Right forelimb (tissue), 1 donor: ENCODE data around the gene FBXL7.

Source experiments
- DNase-seq: peaks from one replicate; pipeline ENCODE4 v3.0.0-alpha.2; 2018

The FBXL7 gene

DNA sequence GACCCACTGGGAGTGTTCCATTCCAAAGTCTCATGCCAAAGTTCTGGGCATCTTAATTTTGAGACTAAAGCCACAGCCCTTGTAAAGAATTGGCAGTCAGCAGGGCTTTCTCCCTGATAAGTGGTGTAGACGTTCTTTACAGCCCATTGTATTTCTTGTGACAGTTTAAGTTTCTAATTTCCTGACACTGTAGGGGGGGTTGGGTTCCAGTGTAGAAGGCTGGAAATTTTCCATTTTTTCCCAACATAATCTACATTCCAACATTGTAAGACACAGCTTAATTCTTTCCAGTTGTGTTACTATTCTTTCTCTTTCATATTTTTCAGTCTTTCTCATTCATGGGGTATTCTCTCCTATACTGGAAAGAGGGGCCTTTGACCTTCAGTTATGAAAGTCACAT, 121.1 kb downstream of the FBXL7 start:
- no peak for DNase-seq

DNA sequence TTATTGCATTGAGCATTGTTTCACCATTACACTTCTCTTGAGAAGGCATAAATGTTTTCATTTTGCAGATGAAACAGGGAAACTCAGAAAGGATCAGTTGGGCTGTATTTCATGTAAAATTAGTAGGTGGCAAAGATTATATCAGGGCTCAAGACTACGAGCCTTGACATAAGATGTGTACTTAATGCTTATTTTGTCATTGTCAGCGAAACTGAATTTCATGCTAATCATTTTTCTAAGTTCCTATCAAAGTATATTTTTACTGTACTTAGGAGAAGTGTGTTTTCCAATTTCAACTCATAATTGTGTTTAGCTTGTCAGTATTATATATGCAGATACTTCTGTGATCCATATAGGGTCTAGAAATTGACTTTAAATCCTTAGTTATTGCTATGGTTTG, 123.8 kb downstream of the FBXL7 start:
- DNase-seq: no peak

DNA sequence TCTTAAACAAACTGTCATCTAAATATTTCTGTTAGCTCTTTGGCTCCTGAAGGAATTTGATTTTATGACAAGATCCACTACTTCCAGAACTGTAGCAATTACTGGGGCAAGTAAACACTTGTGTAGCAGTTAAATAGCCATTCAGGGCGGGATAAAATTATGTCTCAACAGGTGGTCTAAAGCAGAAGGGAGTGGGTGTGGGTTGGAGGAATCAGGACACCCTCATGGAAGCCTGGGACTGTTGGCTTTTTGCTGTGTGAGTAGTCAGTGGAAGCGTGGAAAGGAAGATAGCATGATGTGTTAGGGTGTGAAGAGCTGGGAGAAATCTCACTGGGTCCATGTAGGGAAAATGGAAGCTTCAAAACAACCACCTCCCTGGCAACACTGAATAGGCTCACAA, 127.1 kb downstream of the FBXL7 start:
- DNase-seq: no peak

DNA sequence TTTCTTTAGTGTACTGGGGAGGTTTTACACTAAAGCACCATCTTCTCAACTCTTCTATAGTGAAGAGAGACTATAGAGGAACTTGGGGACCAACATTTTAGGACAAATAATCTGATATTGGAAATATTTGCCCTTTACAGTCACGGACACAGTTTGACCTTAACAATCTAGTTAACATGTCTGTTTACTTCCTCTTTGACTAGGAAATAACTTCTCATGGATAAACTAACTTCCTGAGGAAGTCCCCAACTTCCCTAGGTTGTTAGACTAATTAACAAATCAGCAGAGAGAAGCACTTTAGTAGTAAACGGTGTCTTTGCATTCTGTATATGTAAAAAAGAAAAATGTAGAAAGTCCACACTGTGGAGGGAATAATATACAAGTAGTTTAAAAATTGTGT, 127.7 kb downstream of the FBXL7 start:
- no peak for DNase-seq

- no peak for DNase-seq
These were observed 130.5 kb downstream of the FBXL7 start for GRCh38 chr5:15630441-15630840.

- no peak for DNase-seq
These were observed 134.8 kb downstream of the FBXL7 start for GRCh38 chr5:15634591-15635288.

- DNase-seq: no peak
These were observed 135.3 kb downstream of the FBXL7 start for GRCh38 chr5:15635289-15635616.

- DNase-seq: no peak
These were observed 137.4 kb downstream of the FBXL7 start for GRCh38 chr5:15637345-15637744.

GRCh38 chr5:15637886-15638285, 137.9 kb downstream of the FBXL7 start:
- DNase-seq: no peak

DNA sequence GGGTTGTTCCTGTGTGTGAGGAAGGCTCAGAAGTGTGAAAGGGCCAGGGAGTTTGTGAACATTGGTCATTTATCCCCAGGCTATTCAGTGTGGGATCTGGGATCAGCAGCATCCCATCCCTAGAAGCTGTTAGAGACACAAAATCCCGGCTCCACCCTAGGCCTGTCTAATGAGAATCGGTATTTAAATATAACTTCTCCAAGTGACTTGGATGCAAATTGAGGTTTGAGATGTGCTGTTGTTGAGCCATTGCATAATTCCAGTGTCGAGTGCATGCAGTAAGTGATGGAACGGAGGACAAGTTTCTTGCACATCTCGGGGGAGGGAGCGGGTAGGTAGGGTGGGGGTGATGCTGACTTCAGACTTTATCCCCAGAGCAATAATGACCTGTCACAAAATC, 138.3 kb downstream of the FBXL7 start:
- DNase-seq: no peak

DNA sequence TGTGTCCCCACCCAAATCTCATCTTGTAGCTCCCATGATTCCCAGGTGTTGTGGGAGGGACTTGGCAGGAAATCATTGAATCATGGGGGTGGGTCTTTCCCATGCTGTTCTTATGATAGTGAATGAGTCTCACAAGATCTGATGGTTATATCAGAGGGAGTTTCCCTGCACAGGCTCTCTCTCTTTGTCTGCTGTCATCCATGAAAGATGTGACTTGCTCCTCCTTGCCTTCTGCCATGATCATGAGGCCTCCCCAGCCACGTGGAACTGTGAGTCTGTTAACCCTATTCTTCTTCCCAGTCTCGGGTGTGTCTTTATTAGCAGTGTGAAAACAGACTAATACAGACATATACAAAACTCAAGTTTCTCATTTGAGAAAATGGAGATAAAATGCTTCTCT, 139.3 kb downstream of the FBXL7 start:
- DNase-seq: no peak

- no peak for DNase-seq
These were observed 140.1 kb downstream of the FBXL7 start for GRCh38 chr5:15640116-15640515.

DNA sequence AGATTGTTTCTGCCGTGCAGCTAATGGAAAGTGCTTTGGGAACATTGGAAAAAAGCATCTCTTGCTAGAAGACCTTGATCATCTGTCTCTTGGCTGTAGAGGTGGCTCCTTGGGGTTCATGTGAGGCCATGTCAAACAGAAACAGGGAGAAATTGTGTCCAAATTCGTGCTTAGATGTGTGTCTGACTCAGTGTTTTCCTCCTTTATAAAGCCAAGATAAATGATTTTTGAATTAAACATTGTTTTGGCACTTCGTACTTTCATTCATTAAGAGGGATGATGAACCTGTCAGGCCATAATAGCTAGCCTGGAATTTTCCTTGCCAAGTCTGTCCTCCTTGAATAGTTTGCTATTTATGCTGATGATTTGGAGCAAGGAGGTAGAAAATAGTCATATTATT, 143.8 kb downstream of the FBXL7 start:
- no peak for DNase-seq

DNA sequence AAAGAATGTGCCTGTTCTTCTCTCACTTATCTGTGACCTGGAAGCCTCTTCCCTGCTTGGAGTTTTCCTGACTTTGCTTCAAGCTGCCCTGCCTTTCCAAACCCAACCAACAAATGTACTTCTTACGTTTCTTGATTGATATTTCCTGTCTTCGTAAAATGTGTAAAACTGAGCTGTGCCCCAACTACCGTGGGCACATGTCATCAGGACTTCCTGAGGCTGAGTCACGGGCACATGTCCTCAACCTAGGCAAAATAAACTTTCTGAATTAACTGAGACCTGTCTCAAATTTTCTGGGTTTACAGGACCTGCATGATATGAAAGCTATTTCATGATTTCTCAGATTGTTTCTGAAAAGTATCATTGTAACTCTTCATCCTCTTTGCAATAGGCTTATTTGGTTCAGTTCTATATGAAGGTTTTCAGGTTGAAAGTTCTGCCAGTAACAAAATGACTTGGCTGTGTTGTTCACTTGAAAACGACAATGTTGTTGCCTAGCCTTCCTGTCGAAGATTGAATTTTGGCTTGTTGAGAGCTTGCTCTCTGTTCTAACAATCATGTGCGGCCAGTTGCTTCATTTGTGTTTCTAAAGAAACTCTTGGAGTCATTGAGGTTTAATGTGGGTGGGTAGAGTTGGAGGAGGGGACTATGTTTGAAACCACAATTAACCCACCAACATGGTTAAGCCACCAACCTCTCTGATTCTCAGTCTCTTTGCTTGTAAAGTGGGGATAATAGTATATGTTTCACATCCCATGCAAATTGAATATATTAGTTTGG, 145.6 kb downstream of the FBXL7 start:
- DNase-seq: no peak

- no peak for DNase-seq
These were observed 146.4 kb downstream of the FBXL7 start for GRCh38 chr5:15646371-15646770.

- no peak for DNase-seq
These were observed 147.3 kb downstream of the FBXL7 start for GRCh38 chr5:15647251-15647650.

DNA sequence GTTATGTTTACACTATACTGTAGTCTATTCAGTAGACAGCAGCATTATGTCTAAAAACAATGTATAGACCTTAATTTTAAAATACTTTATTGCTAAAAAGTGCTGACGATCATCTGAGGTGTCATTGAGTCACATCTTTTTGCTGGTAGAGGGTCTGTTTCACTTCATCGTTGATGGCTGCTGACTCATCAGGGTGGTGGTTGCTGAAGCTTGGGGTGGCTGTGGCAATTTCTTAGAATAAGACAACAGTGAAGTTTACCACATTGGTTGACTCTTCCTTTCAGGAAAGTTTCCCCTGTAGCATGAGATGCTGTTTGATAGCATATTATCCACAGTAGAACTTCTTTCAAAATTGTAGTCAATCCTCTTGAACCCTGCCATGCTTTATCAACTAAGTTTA, 150.3 kb downstream of the FBXL7 start:
- DNase-seq: no peak

- DNase-seq: no peak
These were observed 154.8 kb downstream of the FBXL7 start for GRCh38 chr5:15654779-15655178.

GRCh38 chr5:15655683-15656082, 155.7 kb downstream of the FBXL7 start:
- no peak for DNase-seq

DNA sequence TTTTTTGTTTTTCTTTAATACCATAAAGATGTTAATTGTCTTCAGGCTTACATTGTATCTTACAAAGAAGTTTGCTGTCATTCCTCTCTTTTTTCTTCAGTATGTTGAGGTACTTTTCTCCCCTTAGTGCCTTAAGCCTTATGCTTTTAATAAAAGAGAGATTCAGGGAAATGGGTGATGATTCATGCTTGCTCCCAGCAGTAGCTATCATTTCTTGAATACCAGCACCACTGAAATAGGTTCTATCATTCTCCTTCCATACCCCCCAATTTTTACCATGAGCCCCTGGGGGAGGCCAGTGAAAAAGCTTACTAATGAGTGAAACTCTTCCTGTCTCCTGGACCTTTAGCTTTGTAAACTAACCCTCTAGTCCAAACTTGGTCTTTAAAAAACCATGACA, 165.0 kb downstream of the FBXL7 start:
- DNase-seq: no peak

DNA sequence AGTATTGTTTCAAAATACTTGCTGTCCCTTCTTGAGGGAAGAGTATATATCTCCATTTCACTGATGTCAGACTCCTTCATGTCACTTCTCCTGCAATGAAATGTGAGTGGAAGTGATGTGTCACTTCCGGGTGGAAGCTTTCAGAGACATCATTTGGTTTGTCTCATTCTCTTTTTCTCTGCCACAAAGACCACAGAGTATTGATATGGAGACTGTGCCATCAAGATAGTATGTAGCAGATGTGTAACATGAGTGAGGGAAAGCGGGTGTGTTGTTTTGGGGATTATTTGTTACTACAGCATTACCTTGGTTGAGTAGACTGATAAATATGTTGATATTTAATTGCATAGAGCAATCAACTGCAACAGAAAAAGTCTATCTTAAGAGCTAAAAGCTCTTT, 169.8 kb downstream of the FBXL7 start:
- DNase-seq: no peak

- DNase-seq: no peak
These were observed 174.7 kb downstream of the FBXL7 start for GRCh38 chr5:15674716-15675115.

DNA sequence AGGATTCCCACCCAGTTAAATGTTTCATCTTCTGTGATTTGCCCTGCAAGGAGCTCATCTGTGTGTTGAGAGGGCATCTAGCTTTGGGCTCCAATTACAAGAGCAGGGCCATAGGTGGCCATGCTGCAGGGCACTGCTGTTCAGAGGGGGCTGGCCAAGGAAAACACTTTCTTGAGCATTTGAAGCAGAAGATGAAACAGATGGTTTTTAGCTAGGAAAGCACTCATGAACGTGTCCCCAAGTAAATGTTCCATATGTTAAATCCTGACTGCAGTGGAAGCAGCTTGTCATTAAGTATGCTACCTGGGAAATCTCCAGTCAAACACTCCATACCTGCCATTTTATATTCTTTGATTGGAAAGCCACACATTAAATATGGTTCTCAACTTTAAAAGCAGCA, 176.6 kb downstream of the FBXL7 start:
- no peak for DNase-seq

- DNase-seq: no peak
These were observed 179.2 kb downstream of the FBXL7 start for GRCh38 chr5:15679161-15679560.

- DNase-seq: no peak
These were observed 180.5 kb downstream of the FBXL7 start for GRCh38 chr5:15680455-15680854.
